GM21576 (cell line): Measurements from ENCODE around the gene LCTL.
"Not testable (repeated sequence)": the region's sequence is repeated elsewhere in the genome, so short reads cannot be mapped to it uniquely, and the experiment has no call there.

Source experiments
- ATAC-seq: cut with Tn5 transposase; IDR thresholded peaks from one replicate; pipeline ENCODE4 v1.9.1; 2021; ENCODE audit warnings: mild to moderate bottlenecking, moderate library complexity; ENCODE audit not compliant: unreplicated experiment

The LCTL gene

DNA sequence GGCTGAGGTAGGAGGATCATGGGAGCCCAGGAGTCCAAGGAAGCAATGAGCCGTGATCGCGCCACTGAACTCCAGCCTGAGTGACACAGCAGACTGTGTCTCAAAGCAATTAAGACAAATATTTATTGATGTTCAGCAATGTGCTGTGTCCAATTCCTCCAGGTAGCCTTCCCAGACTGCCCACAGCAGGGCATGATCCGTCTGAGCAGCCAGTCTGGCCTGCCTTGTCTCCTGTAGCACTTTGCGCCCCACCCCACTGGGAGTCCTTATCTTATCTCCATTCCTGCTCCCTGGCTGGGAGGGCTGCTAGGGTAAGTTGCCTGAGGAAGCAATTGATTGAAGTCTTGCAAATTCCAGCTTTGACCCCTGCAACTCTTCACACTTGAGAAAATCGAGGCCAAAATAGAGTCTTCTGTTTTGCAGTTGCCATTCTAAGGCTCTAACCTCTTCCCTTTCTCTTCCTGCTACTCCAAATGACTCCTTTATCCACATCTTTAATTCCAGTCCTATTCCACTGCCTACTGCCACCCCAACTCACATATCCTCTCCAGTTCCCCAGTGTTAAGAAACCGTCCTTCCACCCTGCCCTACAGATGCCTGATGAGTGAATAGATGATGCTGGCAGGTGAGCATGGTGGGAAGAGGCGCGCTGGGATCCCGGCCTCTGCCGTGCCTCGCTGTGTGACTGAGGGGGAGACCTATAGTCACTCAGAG lies 26.9 kb upstream of the LCTL start:
- no peak for ATAC-seq

DNA sequence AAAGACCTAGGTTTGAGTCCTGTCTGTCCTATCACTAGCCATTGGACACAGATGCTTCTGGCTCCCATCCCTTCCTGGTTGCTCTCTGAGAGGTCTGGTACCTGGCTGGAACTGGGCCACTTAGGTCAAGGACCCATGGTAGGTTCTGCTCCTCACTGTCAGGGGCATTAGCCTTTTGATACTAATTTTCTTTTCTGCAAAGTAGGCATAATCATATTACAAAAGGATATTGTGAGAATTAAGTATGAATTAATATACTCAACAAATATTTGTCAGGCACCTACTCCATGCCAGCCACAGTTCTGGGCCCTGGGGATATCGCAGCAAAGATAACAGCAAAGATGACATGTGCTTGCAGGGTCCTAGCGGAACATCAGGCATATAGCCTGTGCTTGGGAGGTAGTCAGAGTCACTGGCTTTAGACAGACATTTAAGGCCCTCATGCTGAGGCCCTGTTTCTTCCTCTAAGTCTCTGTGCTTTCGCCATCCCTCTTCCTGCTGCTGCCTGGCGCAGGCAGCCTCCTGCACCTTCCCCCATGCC lies 25.6 kb upstream of the LCTL start:
- ATAC-seq, result no peak

DNA sequence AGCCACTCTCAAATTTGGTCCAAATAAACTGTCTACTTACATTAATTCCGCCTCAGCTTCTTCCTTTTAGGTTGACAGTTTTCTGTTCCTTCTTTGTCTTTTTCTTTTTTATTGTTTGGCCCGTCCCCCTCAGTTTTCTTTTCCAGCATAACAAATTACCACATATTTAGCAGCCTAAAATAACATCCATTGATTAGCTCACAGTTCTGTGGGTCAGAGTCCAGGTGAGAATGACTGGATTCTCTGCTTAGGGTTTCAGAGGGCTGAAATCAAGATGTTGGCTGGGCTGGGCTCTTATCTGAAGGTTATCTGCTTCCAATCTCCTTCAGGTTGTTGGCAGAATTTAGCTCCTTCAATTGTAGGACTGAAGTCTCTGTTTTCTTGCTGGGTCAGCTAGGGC lies 24.6 kb upstream of the LCTL start:
- ATAC-seq, result no peak

DNA sequence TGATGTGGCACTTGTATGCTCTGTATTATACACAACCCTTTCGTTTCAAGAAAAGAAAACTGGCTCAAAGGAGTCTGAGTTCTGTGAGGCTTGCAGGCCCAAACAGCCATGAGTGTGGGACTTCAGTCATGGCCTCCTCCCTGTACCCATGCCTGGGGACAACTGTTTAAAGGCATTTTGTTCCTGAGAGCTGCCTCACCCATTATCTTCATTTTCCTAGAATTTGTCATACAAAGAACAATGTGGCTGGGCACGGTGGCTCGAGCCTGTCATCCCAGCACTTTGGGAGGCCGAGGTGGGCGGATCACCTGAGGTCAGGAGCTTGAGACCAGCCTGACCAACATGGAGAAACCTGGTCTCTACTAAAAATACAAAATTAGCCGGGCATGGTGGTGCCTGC lies 23.6 kb upstream of the LCTL start:
- ATAC-seq, result not testable (repeated sequence)

DNA sequence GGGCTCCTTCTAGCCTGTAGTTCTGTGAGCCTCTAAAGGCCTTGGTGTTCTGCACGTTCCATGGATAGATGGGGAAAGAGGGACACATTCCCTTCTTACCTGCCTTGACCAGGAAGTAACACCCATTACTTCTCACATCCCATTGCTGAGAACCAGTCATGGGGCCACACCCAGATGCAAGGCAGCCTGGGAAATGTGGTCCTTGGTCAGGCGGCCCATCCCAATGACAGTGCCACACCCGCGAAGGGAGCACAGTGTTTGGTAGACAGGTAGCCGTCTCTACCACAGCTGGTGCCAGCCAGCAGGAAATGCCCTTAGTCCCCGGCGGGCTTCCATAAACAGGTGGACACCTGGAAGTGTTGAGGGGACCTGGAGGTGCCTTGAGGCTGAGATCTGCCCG lies 23.2 kb upstream of the LCTL start:
- ATAC-seq, result no peak

DNA sequence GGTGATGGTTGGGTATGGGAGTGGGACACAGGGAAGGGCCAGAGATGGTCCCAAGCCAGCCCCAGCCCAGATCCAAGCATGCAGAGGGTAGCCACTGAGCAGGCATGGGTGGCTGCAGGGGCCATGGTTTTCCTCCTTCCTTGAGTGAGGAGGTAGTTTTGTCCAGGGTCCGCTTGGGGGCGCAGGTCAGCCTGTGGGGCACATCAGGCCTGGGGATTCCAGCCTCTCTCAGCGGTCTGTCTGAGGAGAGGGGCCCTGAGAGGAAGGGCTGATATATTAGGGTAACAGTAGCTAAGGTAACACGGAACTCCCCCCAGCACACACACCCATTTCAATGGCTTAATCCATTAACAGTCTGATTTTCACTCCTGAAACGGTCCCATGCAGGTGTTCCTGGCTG lies 22.7 kb upstream of the LCTL start:
- ATAC-seq, result no peak

DNA sequence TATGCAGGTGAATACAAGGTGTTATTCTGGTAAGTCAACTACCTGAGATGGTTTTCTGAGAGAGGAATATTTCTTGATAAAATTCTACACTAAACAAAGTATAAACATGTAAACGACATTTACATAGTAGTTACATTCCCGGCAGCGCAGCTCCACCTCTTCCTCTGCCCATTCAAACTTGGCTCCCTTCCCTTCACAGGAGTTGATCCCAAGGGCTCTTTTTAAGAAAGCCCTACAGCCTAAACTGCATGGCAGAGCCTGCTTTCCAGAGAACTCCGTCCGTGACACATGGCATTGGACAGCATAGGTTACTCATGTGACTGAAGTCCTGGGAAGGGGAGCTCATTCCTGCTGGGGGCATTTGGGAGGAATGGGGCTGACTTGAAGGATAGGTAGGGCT lies 22.0 kb upstream of the LCTL start:
- no peak for ATAC-seq

DNA sequence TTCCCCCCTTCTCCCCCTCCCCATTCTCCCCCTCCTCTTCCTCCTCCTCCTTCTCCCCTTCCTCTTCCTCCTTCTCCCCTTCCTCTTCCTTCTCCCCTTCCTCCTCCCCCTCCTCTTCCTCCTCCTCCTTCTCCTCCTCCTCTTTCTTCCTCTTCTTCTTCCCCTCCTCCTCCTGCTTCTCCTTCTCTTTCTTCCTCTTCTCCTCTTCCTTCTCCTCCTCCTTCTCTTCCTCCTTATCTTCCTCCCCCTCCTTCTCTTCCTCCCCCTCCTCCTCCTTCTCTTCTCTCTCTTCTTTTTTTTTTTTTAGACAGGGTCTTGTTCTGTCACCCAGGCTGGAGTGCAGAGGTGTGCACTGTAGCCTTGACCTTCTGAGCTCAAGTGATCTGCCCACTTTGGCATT lies 21.2 kb upstream of the LCTL start:
- ATAC-seq, result no peak

DNA sequence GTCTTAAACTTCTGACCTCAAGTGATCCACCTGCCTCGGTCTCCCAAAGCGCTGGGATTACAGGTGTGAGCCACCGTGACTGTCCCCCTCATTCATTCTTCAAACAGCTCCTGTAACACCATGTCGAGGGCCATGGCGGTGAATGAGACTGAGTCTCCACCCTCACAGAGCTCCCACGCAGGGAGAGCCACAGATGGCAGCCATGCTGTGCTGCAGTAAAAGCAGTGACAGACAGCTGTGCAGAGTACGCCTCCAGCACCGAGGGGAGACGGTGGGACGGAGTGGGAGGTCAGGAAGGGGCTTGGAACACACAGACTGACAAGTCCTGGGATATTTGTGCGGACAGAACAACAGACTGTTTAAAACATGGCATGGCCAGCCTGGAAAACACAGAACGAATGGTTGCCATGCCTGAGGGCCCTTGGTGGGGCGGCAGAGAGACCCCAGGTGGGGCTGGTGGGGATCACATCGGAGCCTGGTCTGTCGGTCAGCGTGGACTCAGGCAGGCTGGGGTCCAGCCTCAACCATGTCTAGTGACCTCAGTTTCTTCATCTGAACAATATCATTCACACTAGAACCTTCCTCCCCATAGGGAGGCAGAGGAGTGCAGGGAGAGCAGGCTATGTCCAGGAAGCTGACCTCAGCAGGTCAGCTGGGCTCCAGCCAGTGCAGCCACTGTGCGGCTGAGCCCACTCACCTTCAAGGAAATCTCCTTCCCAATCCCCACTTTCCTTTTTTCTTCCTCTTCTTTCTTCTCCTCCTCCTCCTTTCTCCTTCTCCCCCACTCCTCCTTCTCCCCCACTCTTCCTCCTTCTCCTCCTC lies 20.6 kb upstream of the LCTL start:
- no peak for ATAC-seq

DNA sequence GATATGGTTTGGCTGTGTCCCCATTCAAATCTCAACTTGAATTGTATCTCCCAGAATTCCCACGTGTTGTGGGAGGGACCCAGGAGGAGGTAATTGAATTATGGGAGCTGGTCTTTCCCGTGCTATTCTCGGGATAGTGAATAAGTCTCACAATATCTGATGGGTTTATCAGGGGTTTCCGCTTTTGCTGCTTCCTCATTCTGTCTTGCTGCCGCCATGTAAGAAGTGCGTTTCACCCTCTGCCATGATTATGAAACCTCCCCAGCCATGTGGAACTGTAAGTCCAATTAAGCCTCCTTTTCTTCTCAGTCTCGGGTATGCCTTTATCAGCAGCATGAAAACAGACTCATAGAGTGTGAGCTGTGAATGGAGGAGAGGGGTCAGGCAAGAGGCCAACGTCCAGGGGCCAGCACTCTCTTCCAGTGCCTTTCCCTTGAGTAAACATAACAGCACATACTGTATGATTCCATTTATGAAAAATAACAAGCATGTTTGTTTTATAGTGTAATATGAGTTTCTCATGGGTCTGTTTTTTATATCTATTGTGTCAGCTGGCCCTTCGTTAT lies 16.3 kb upstream of the LCTL start:
- ATAC-seq, result no peak

DNA sequence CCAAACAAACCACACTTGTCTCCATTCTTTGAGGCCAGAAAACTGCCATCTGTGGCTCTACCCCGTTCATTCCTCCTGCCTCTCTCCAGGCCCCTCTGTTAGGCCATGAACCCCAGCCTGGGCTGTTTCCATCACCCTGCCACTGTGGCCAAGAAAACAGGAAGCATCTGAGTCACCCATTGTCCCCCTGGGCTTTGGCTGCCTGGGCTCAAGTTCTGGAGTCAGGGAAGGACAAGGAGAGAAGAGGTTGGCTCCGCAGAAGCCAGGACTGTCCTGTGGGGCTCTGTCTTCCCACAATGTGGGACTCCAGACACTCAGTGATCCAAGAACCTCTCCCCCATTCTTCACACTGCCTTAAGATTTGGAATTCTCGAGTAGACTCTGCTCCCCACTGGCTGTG lies 14.8 kb upstream of the LCTL start:
- no peak for ATAC-seq

DNA sequence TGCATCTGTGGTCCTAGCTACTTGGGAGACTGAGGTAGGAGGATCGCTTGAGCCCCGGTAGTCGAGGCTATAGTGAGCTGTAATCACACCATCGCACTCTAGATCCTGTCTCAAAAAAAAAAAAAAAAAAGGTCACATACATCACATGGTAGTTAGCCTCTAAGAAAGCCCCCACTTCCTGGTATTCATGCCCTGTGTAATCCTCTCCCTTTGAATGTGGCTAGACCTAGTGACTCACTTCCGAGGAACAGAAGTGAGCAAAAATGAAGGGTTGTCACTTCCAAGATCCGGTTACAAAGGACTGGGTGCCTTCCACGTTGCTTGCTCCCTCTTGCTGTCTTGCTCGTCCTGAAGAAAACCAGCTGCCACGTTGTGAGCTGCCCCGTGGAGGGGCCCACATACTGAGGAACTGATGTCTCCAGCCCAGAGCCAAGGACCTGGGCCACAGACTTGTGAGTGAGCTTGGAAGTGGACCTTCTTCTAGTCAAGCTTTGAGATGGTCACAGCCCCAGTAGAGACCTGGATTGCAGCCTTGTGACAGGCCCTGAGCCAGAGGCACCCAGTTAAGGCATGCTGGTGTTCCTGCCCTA lies 12.6 kb upstream of the LCTL start:
- ATAC-seq, result no peak

DNA sequence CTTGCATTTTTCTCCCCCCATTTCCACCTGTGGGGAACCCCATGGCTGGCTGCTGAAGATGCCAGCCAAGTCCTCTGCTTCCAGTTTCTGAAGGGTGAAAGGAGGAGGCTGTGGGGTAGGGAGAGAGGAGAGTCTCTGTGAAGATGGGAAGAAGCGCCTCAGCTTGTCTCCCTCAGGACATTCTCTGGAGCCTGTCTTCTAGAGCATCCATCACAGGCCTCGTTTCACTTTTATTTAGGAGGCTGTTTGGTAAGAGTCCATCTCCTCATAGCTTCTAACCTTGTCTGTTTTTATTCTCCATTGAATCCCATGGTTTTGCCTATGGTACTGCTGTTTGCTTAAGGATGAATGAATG lies 8.8 kb upstream of the LCTL start:
- ATAC-seq, result no peak

DNA sequence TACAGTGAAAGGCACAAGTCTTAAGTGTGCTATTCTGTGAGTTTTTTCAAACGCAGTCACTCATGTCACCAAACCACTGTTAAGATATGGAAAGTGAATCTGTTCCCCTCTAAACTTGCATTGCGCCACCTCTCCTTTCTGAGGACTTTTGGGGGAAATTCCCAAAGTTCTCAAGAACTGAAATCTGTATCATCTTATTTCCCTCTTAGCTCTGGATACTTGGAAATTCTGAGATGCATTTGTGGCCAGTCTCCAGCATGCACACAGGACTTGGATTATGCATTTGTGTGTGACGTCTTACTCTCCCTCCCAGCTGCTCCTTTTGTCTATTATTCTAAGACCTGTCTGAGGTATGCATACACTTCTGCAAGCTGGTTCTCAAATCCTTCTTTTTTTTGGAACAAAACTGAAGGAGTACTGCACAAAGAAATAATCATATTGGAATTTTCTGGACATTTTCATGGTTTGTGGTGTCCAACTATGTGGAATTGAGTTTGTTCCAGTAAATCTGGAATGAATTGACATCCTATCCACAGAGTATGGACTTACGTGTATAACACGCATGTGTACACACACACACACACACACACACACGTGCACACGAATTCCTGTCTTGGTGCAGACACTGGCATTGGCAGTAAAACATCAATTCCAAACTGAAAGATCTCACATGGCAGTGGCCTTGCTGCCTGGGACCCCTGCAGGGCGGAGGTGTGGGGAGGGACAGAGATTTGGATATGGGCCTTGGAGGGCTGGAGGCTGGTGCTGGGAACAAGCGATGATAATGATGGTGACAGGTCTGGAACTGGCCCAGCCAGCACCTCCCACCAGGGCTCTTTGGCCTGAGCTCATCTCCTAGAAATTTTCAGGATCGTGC lies 8.2 kb upstream of the LCTL start:
- ATAC-seq, result no peak

DNA sequence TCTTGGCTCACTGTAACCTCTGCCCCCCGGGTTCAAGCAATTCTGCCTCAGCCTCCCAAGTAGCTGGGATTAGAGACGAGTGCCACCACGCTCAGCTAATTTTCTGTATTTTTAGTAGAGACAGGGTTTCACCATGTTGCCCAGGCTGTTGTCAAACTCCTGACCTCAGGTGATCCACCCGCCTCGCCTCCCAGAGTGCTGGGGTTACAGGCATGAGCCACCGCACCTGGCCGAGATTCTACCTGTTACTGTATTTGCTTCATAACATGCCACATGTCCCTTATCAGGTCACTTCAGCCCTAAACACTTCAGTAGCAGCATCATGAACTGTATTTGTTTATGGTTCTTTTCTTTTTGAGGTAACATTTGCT lies 7.5 kb upstream of the LCTL start:
- no peak for ATAC-seq

DNA sequence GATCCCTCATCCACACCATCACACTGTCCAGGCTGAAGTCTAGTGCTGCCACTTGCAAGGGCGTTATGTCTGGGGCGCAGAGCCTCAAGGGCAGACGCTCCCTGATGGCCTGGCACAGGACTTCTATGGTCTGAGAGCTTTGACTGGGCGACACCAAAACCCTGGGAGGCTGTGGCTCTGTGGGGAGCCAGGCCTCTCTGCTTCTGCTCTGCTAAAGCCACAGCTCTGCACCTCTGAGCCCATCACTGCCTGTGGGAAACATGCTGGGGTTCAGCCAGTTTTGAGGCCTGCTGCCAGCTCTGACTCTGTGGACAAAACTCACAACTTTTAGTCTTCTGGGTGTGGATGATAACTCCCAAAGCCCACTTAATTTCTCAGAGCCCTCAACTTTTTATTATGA lies 6.3 kb upstream of the LCTL start:
- ATAC-seq, result no peak

DNA sequence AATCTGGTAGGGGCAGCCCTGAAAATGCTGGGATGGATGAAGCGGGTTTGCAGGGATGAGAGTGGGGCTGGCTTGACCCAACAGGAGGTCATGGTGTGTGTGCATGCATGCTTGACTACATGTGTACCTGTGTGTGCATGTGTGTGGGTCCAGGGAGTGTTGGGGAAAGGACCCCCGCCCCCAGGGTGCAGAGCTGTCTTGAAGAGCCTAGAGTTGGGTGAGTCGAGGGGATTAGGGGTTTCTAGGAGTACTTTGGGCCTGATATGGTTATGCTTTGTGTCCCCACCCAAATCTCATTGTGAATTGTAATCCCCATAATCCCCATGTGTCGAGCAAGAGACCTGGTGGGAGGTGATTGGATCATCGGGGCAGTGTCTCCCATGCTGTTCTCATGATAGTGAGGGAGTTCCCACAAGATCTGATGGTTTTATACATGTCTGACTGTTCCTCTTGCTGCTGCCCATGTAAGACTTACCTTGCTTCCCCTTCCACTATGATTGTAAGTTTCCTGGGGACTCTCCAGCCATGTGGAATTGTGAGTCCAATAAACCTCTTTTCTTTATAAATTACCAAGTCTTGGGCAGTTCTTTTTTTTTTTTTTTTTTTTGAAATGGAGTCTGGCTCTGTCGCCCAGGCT lies 5.2 kb upstream of the LCTL start:
- no peak for ATAC-seq

DNA sequence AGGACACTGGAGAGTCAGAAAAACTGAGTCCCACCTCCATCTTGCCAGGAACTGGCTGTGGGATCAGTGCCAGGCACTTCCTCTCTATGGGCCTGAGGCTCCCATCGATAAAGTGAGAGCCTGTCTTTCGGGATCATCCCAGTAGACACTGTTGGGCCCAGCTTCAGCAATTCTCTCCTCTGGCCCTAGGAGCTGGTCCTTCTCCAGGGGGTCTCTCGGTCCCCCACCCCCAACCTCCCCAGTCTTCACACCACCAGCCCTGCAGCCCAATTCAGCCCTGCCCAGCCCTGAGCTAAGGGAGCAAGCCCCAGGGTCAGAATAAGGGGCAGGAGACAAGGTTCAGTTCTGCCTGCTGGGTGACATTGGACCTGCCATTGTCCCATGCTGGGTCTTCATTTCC lies 4.5 kb upstream of the LCTL start:
- ATAC-seq, result no peak

DNA sequence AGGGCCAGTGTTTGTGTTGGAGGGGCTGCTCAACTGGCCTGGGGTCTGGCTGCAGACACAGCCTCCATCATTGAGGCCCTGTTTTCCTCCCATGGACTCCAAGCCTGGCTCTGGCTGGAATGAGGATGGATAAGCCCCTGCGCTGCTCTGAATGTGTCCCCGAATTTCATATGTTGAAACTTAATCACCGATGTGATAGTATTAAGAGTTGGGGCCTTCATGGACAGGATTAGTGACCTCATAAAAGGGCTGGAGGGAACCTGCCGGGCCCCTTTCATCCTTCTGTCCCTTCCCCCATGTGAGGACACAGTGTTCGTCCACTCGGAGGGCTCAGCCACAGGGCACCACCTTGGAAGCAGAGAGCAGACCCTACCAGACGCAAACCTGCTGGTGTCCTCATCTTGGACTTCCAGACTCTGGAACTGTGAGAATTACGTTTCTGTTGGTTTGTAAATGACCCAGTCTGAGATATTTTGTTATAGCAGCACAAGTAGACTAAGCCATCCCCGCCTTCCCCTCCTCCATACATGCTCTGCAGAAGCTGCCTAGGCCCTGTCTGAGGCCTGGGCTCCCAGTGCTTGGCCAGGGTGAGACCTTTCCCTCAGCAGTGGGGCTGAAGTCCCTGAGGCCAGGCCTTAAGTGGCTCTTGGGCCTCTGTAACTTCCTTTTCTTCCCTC lies 3.8 kb upstream of the LCTL start:
- ATAC-seq, result no peak

DNA sequence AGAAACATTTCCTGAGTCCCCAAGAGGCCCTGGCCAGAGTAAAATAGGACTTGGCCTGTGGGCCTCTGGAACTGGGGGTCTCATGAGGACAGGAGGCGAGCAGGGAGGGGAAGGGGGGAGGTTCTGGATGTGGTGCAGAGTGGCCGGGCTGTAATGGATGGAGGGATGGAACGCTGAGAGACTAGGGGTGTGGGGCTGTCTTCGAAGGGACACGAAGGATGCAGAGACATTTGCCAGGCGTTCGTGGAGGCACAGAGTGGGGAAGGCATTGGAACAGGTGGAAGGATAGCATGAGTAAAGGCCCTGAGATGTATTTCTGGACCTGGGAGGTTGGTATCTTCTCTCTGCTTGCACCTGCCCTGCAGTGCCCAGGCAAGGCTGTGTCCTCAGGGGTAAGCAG lies 2.1 kb upstream of the LCTL start:
- ATAC-seq, result no peak
